ENCODE results near the gene EFL1. TPM values are rescaled to one million over a fixed set of nuclear protein-coding genes. Genes with fewer than 3 reads are reported as not detected.

EFL1 gene
- total and polyA plus RNA-seq, 10 of the 15 experiments (the other 5 are each of a cell fraction or from before 2014, with no cell fraction given): 6.2 to 42.3 (median 24.7) TPM

GRCh38 chr15:82113106-82113715, 149.3 kb downstream of the EFL1 start:
- BruUV-seq (replicated peaks): no TSS peak
- intact Hi-C loops (cut with micrococcal nuclease; ENCODE audit: unreplicated experiment): no loop called here
- ChIA-PET RAD21 (ENCODE audit: unreplicated experiment) (interaction anchor here (1.5 kb wide), 1 partner anchor 85 kb away, joined by 4 read pairs; no protein-coding TSS in a partner anchor), CTCF (interaction anchor here (1.1 to 1.3 kb wide), 2 partner anchors 14 to 85 kb away, joined by 3 to 4 read pairs; no protein-coding TSS in a partner anchor), POLR2A (no interaction called here), SMC1A (ENCODE audit: uncharacterized antibody, unreplicated experiment) (interaction anchor here (0.7 kb wide), 1 partner anchor 126 kb away, joined by 3 read pairs; no protein-coding TSS in a partner anchor)
- H3K4me3 ChIP-seq: no peak overlapping the region
- H3K79me2 ChIP-seq (ENCODE audit: control insufficient read depth, insufficient read depth, low read length): no peaks in the 10 kb centered on the region
- DNase-seq (ENCODE audit: low read depth, low spot score): no peak
- no peak overlapping the region for H3K4me2 ChIP-seq (ENCODE audit: control insufficient read depth, insufficient read depth)
- no peaks in the 10 kb centered on the region; a peak in 1 of 4 replicates for H3K27me3 ChIP-seq (replicated peaks in 1 of 2; ENCODE audit: control insufficient read depth in 2 of 2, insufficient read depth in 2 of 2, low read length in 1 of 2)
- 19% methylated on average over 1 of the region's 1 CpG for WGBS (ENCODE audit: insufficient coverage, insufficient replicate concordance, low lambda C conversion rate, missing lambda C conversion rate)
- no peak for TF ChIP-seq RAD21 (IDR thresholded peaks at IDR 0.05; ENCODE audit: insufficient read depth, low read depth, low read length)
- no peak for TF ChIP-seq BMI1 (IDR thresholded peaks at IDR 0.05; ENCODE audit: borderline replicate concordance)
- H3K36me3 ChIP-seq (ENCODE audit: control insufficient read depth in 2 of 2, insufficient read depth in 2 of 2, low read length in 1 of 2): no peaks in the 10 kb centered on the region
- no peak overlapping the region for H3K27ac ChIP-seq (ENCODE audit: control insufficient read depth, insufficient read depth)
- no peak for FAIRE-seq
- no peaks in the 10 kb centered on the region for H3K9me3 ChIP-seq (replicated peaks; ENCODE audit: control insufficient read depth, insufficient read depth, low read length)
- no peak overlapping the region for H3K9ac ChIP-seq (ENCODE audit: control insufficient read depth, insufficient read depth, low read length)
- in situ Hi-C loops (cut with MboI): no loop called here
- no peak for ATAC-seq
- H3K4me1 ChIP-seq (ENCODE audit: control insufficient read depth, insufficient read depth, low read length): no peaks in the 10 kb centered on the region
- no peak overlapping the region for H2AFZ ChIP-seq (ENCODE audit: control insufficient read depth, low read depth, low read length)
- no peaks in the 10 kb centered on the region for H4K20me1 ChIP-seq (ENCODE audit: control insufficient read depth, insufficient read depth)

- ChIA-PET CTCF (interaction anchor here (0.8 to 1.5 kb wide), 3 partner anchors 16 to 110 kb away, joined by 3 to 4 read pairs (median 4); no protein-coding TSS in a partner anchor), RAD21 (ENCODE audit: unreplicated experiment) (interaction anchor here (1.5 kb wide), 1 partner anchor 86 kb away, joined by 4 read pairs; no protein-coding TSS in a partner anchor), POLR2A (no interaction called here), SMC1A (ENCODE audit: uncharacterized antibody, unreplicated experiment) (no interaction called here)
- H4K20me1 ChIP-seq (ENCODE audit: control insufficient read depth, insufficient read depth): no peaks in the 10 kb centered on the region
- no peak overlapping the region for H2AFZ ChIP-seq (ENCODE audit: control insufficient read depth, low read depth, low read length)
- DNase-seq (ENCODE audit: low read depth, low spot score) (no peak), ATAC-seq (no peak), FAIRE-seq (no peak)
- BruUV-seq (replicated peaks): no TSS peak
- H3K27me3 ChIP-seq (replicated peaks in 1 of 2; ENCODE audit: control insufficient read depth in 2 of 2, insufficient read depth in 2 of 2, low read length in 1 of 2): no peaks in the 10 kb centered on the region; a peak in 1 of 4 replicates
- H3K27ac ChIP-seq (ENCODE audit: control insufficient read depth, insufficient read depth): no peak overlapping the region
- H3K79me2 ChIP-seq (ENCODE audit: control insufficient read depth, insufficient read depth, low read length): no peaks in the 10 kb centered on the region
- intact Hi-C loops (cut with micrococcal nuclease; ENCODE audit: unreplicated experiment): no loop called here
- H3K9ac ChIP-seq (ENCODE audit: control insufficient read depth, insufficient read depth, low read length): no peak overlapping the region
- no peaks in the 10 kb centered on the region for H3K36me3 ChIP-seq (ENCODE audit: control insufficient read depth in 2 of 2, insufficient read depth in 2 of 2, low read length in 1 of 2)
- in situ Hi-C loops (cut with MboI): no loop called here
- 73% methylated on average over 9 of the region's 9 CpGs for WGBS (ENCODE audit: insufficient coverage, insufficient replicate concordance, low lambda C conversion rate, missing lambda C conversion rate)
- H3K9me3 ChIP-seq (replicated peaks; ENCODE audit: control insufficient read depth, insufficient read depth, low read length): no peaks in the 10 kb centered on the region
- no peaks in the 10 kb centered on the region for H3K4me1 ChIP-seq (ENCODE audit: control insufficient read depth, insufficient read depth, low read length)
- TF ChIP-seq ESRRA (IDR thresholded peaks at IDR 0.05; ENCODE audit: low read length) (no peak), NFYA (IDR thresholded peaks at IDR 0.05; ENCODE audit: borderline replicate concordance, low read depth, low read length) (no peak), ZSCAN29 (IDR thresholded peaks at IDR 0.05) (no peak), HDGF (IDR thresholded peaks at IDR 0.05) (no peak)
- no peak overlapping the region for H3K4me2 ChIP-seq (ENCODE audit: control insufficient read depth, insufficient read depth)
- no peak overlapping the region for H3K4me3 ChIP-seq
These were observed 150.6 kb downstream of the EFL1 start for GRCh38 chr15:82111918-82112317.

All from GM12878 (cell line).